ENCODE results near the gene NXN.
A peak's percentile ranks its signal among the peaks of the same experiment; 100 is the strongest.
"Not testable (repeated sequence)": the region's sequence is repeated elsewhere in the genome, so short reads cannot be mapped to it uniquely, and the experiment has no call there.

The NXN gene

GRCh38 chr17:814371-814770, 165.2 kb downstream of the NXN start:
- DNase-seq: no peak

- no peak for DNase-seq
These were observed 166.9 kb downstream of the NXN start for GRCh38 chr17:812638-813204.

- no peak for DNase-seq
These were observed 168.4 kb downstream of the NXN start for GRCh38 chr17:811051-811784.

GRCh38 chr17:807523-808294, 171.9 kb downstream of the NXN start:
- no peak for DNase-seq

- DNase-seq: no peak
These were observed 172.6 kb downstream of the NXN start for GRCh38 chr17:806781-807522.

- no peak for DNase-seq
These were observed 173.2 kb downstream of the NXN start for GRCh38 chr17:806346-806745.

- DNase-seq: not testable (repeated sequence)
These were observed 173.7 kb downstream of the NXN start for GRCh38 chr17:805886-806285.

GRCh38 chr17:804541-805435, 174.8 kb downstream of the NXN start:
- DNase-seq: no peak

GRCh38 chr17:802901-803881, 176.4 kb downstream of the NXN start:
- DNase-seq: no peak

GRCh38 chr17:802481-802880, 177.1 kb downstream of the NXN start:
- DNase-seq: no peak

- no peak for DNase-seq
These were observed 177.9 kb downstream of the NXN start for GRCh38 chr17:801660-802059.

- no peak for DNase-seq
These were observed 178.9 kb downstream of the NXN start for GRCh38 chr17:800446-801242.

- DNase-seq: no peak
These were observed 180.3 kb downstream of the NXN start for GRCh38 chr17:799261-799660.

- DNase-seq: no peak
These were observed 181.3 kb downstream of the NXN start for GRCh38 chr17:798246-798645.

GRCh38 chr17:797236-797840, 182.2 kb downstream of the NXN start:
- DNase-seq: no peak

- no peak for DNase-seq
These were observed 183.0 kb downstream of the NXN start for GRCh38 chr17:796609-797008.

GRCh38 chr17:795721-796120, 183.9 kb downstream of the NXN start:
- no peak for DNase-seq

- DNase-seq: no peak
These were observed 184.3 kb downstream of the NXN start for GRCh38 chr17:795276-795675.

GRCh38 chr17:794876-795275, 184.7 kb downstream of the NXN start:
- peak; percentile 31 for DNase-seq

- DNase-seq: no peak
These were observed 187.3 kb downstream of the NXN start for GRCh38 chr17:792277-792676.

All from CD4-positive, alpha-beta T cell treated with Interferon gamma for 1 hour (primary cell).